Kidney (tissue), 14 donors: ENCODE results near the gene LPAR3. TPM values are rescaled to one million over a fixed set of nuclear protein-coding genes. Genes with fewer than 3 reads are reported as not detected.

ENCODE experiments used
- DNase-seq, 5 donors: peaks; one replicate each; pipeline ENCODE4 v3.0.0-alpha.2; 2013 to 2020
- FAIRE-seq: peaks from 2 replicates; lab custom pipeline; 2012; peaks lifted over from hg19 to GRCh38; lab: Jason Lieb, UNC
- H3K27ac ChIP-seq, 2 donors: one replicate each; pipeline ENCODE4 v1.7.0; 2013; ENCODE audit warnings: low read depth in 2 of 2, low read length in 2 of 2, inconsistent platforms in 1 of 2
- H3K27me3 ChIP-seq: one replicate; pipeline ENCODE4 v1.7.1; 2013; ENCODE audit warnings: low read length, inconsistent platforms; ENCODE audit not compliant: control insufficient read depth, insufficient read depth
- H3K36me3 ChIP-seq, 3 donors: one replicate each; pipeline versions ENCODE4 v1.7.0 to v1.7.1; 2013; ENCODE audit warnings: low read length in 3 of 3, control low read depth in 1 of 3, inconsistent platforms in 1 of 3; ENCODE audit not compliant: insufficient read depth in 3 of 3, control insufficient read depth in 2 of 3
- H3K4me1 ChIP-seq, 3 donors: one replicate each; pipeline versions ENCODE4 v1.7.0 to v1.7.1; 2013; ENCODE audit warnings: low read length in 3 of 3, inconsistent platforms in 1 of 3, low read depth in 1 of 3; ENCODE audit not compliant: control insufficient read depth in 2 of 3, insufficient read depth in 2 of 3
- H3K4me3 ChIP-seq, 3 donors: one replicate each; pipeline versions ENCODE4 v1.7.0 to v1.8.1; 2013; ENCODE audit warnings: low read length in 3 of 3, control low read depth in 1 of 3, inconsistent platforms in 1 of 3
- H3K9ac ChIP-seq, 3 donors: one replicate each; pipeline versions ENCODE4 v1.7.0 to v1.7.1; 2013; ENCODE audit warnings: low read length in 3 of 3, control low read depth in 1 of 3, inconsistent platforms in 1 of 3
- H3K9me3 ChIP-seq, 3 donors: one replicate each; pipeline versions ENCODE4 v1.7.0 to v1.7.1; 2013; ENCODE audit warnings: low read length in 3 of 3, control low read depth in 1 of 3, inconsistent platforms in 1 of 3; ENCODE audit not compliant: control insufficient read depth in 2 of 3, insufficient read depth in 1 of 3
- intact Hi-C: fragments of 100-400 bp; cut with DNase I; formaldehyde crosslinking; loops from one replicate; pipeline ENCODE4 v1.11.1; 2022
- polyA plus RNA-seq: library from polyadenylated mRNA; stranded (reverse); fragments of 350-450 nt; fragmentation: Illumina TruSeq; extraction: RNeasy Lipid Tissue Mini Kit (QIAGEN cat#74804); gene quantifications from one replicate; pipeline ENCODE4 v1.2.3, GENCODE V29; 2014; ENCODE audit warnings: low read depth, low replicate concordance; ENCODE audit not compliant: insufficient read depth
- total RNA-seq: library from RNA; stranded (reverse); fragmentation: NEBNext Ultra II Directional; extraction: Animal tissue kit (Norgen Biotek cat#: 25700); gene quantifications from one replicate; pipeline ENCODE4 v1.2.1, GENCODE V29; 2021
- TF ChIP-seq, protein P1 (sequence below): IDR thresholded peaks from 3 replicates; pipeline ENCODE4 v1.5.1; 2012; ENCODE audit warnings: mild to moderate bottlenecking, moderate library complexity, borderline replicate concordance; ENCODE audit not compliant: insufficient read depth; ENCODE audit errors: extremely low read depth
- donor health status: control.
- donor health status: control.
- donor health status: control.
- donor health status: control.
- donor health status: control.
- donor health status: DM: yes; HTN: yes; CAD: no.
- donor health status: Normal renal cell carcinoma (clear cell type).

The LPAR3 gene
- total and polyA plus RNA-seq, 2 donors from 2014 or later, result 0.22 TPM; not detected in 1

DNA sequence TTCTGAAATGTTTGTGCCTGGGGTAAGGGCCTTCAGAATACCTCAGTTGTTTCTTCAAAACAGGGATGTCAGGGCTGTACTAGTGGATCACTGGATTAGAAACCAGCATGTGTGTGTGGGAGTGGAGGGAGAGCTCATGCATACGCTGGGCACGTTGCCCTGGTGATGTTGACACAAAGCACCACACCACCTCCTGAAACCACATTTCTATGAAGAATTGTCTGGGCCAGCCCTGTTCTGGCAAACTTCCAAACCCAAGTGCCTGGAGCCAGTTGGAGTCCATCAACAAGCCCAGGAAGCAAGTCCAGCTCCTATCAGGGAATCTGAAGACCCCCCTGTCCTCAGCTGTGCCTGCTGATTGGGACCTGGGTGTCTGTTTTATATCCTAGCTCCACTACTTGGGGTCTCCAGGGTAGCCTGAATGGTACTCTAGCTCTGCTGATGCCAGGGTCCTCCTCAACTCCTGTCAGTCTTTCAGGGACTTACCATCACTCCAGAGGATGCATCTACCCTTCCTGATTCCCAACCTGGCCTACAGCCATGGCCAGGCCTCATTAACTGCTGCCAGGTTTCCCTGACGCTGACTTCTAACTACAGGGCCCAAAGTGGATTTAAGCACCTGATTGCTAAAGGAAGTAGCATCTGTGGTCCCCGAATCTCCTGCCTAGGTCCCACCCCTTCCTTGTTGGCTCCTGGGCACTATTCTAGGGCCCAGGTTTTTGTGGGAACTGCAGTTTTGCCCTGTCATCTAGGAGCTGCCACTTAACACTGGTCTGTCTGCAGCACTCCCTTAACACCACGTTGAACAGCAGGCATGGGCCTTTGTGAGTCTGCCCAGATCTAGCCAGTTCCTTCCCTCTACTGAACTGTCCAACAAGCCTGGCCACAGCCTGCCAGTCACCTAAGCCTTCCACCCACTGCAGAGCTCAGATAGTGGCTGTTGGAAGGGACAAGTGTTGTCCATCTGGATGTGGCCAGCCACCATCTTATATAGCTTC is 45.5 kb downstream of the LPAR3 start:
- no peak for FAIRE-seq
- no peak overlapping the region for H3K4me3 ChIP-seq

GRCh38 chr1:84846387-84846786 is 46.6 kb downstream of the LPAR3 start:
- Histone ChIP-seq H3K4me1 (no peaks in the 10 kb centered on the region), H3K9me3 (no peaks in the 10 kb centered on the region), H3K27ac (no peak overlapping the region), H3K27me3 (no peaks in the 10 kb centered on the region), H3K36me3 (no peaks in the 10 kb centered on the region), H3K9ac (no peak overlapping the region), H3K4me3 (no peak overlapping the region)
- FAIRE-seq, result no peak
- TF ChIP-seq, protein P1, sequence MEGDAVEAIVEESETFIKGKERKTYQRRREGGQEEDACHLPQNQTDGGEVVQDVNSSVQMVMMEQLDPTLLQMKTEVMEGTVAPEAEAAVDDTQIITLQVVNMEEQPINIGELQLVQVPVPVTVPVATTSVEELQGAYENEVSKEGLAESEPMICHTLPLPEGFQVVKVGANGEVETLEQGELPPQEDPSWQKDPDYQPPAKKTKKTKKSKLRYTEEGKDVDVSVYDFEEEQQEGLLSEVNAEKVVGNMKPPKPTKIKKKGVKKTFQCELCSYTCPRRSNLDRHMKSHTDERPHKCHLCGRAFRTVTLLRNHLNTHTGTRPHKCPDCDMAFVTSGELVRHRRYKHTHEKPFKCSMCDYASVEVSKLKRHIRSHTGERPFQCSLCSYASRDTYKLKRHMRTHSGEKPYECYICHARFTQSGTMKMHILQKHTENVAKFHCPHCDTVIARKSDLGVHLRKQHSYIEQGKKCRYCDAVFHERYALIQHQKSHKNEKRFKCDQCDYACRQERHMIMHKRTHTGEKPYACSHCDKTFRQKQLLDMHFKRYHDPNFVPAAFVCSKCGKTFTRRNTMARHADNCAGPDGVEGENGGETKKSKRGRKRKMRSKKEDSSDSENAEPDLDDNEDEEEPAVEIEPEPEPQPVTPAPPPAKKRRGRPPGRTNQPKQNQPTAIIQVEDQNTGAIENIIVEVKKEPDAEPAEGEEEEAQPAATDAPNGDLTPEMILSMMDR, result no peak
- no peak for DNase-seq
- intact Hi-C loops, result no loop called here

More for the DNA sequence above, 45.5 kb downstream of the LPAR3 start:
- intact Hi-C loops, result no loop called here
- Histone ChIP-seq H3K36me3 (no peaks in the 10 kb centered on the region), H3K27ac (no peak overlapping the region), H3K27me3 (no peaks in the 10 kb centered on the region), H3K9ac (no peak overlapping the region), H3K4me1 (no peaks in the 10 kb centered on the region), H3K9me3 (no peaks in the 10 kb centered on the region)
- TF ChIP-seq, protein P1, result no peak
- DNase-seq, result peak; percentile 69 to 88 (median 83)

GRCh38 chr1:84845357-84845756 is 47.6 kb downstream of the LPAR3 start:
- Histone ChIP-seq H3K9me3 (no peaks in the 10 kb centered on the region), H3K27ac (no peak overlapping the region), H3K36me3 (no peaks in the 10 kb centered on the region), H3K9ac (no peak overlapping the region), H3K4me1 (no peaks in the 10 kb centered on the region), H3K4me3 (no peak overlapping the region), H3K27me3 (no peaks in the 10 kb centered on the region)
- FAIRE-seq (no peak), DNase-seq (no peak)
- intact Hi-C loops, result no loop called here
- TF ChIP-seq, protein P1, result no peak
